Stimulated activated CD4-positive, alpha-beta T cell treated with anti-CD3 and anti-CD28 coated beads, TNF-alpha, amount 100 ng/mL, for 4 hours (primary cell): ENCODE measurements around the gene DMRTC2.
"Not testable (repeated sequence)": the region's sequence is repeated elsewhere in the genome, so short reads cannot be mapped to it uniquely, and the experiment has no call there.

Experiments
- DNase-seq, 3 experiments: peaks; one replicate each; pipeline ENCODE4 v3.0.0-alpha.2; 2020; ENCODE audit warnings: low read depth in 3 of 3

The DMRTC2 gene

GRCh38 chr19:41871573-41872383 is 26.9 kb downstream of the DMRTC2 start:
- DNase-seq: no peak

- DNase-seq: no peak
Observed at GRCh38 chr19:41872384-41872774, 27.5 kb downstream of the DMRTC2 start.

GRCh38 chr19:41872775-41873647 is 28.2 kb downstream of the DMRTC2 start:
- DNase-seq: peak in 2 of 3 experiments; percentile 43 to 45

- not testable (repeated sequence) for DNase-seq
Observed at GRCh38 chr19:41875973-41876372, 31.1 kb downstream of the DMRTC2 start.

GRCh38 chr19:41876847-41877832 is 32.3 kb downstream of the DMRTC2 start, which contains the start of gene CD79A:
Gene CD79A, plus strand, starts transcription at chr19:41877279. Its CDS starts 26 bp downstream, at chr19:41877305.
- no peak for DNase-seq

- no peak for DNase-seq
Observed at GRCh38 chr19:41877916-41878905, 33.4 kb downstream of the DMRTC2 start.

- DNase-seq: no peak
Observed at GRCh38 chr19:41879080-41879479, 34.2 kb downstream of the DMRTC2 start.

GRCh38 chr19:41879670-41880328 is 35.0 kb downstream of the DMRTC2 start:
- no peak for DNase-seq

GRCh38 chr19:41880329-41880708 is 35.5 kb downstream of the DMRTC2 start:
- no peak for DNase-seq

- DNase-seq: peak in 2 of 3 experiments; percentile 28 to 50
Observed at GRCh38 chr19:41882568-41883462, 38.0 kb downstream of the DMRTC2 start, which contains the start of gene ARHGEF1. Gene ARHGEF1, plus strand, starts transcription at chr19:41883184. Its CDS starts 4,899 bp downstream, at chr19:41888083.

- DNase-seq: no peak
Observed at GRCh38 chr19:41883463-41883820, 38.6 kb downstream of the DMRTC2 start.

- DNase-seq: peak; percentile 71 to 78 (median 75)
Observed at GRCh38 chr19:41883821-41884733, 39.2 kb downstream of the DMRTC2 start.

GRCh38 chr19:41886761-41887710 is 42.2 kb downstream of the DMRTC2 start:
- DNase-seq: peak in 2 of 3 experiments; percentile 18 to 34

GRCh38 chr19:41887711-41888382 is 43.0 kb downstream of the DMRTC2 start:
- peak; percentile 65 to 85 (median 77) for DNase-seq

- no peak for DNase-seq
Observed at GRCh38 chr19:41888926-41889325, 44.1 kb downstream of the DMRTC2 start.

- no peak for DNase-seq
Observed at GRCh38 chr19:41889896-41890295, 45.1 kb downstream of the DMRTC2 start.
